HG03103 (cell line): Measurements from ENCODE around the gene ACSM5.
"Not testable (repeated sequence)": the region's sequence is repeated elsewhere in the genome, so short reads cannot be mapped to it uniquely, and the experiment has no call there.

Experiments
- ATAC-seq: cut with Tn5 transposase; IDR thresholded peaks from one replicate; pipeline ENCODE4 v1.9.1; 2021; ENCODE audit warnings: low read depth; ENCODE audit not compliant: unreplicated experiment

ACSM5 gene

DNA sequence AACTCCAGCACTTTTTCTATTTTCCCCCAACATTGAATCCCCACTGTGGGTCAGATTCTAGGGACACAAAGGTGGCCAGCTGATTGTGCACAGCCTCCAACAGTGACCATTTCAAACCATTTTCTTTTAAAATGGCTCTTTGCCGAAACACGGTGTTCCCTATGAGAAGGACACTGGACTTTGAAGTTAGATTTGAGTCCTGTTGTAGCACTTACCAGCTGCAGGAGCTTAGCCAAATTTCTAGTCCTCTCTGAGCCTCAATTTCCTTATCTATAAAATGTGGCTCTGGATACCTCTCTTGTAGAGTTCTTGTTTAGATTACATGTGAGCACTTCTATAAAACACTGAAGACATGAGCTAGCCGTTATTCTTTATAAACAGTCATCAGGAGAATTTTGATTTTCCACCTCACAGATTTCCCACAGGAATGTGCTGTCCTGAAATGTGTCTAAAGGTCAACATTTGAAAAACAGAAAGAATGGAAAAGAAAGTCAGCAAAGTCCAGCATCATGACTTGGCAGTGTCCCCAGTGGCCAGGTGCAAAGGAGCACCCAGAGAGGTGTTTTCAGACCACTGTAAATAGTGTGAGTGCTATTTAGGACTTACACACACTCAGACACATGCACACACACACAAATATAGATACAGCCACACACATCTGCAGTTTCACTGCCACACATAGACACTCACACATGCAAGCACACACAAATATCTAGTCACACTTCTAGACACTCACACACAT lies 37.5 kb downstream of the ACSM5 start:
- not testable (repeated sequence) for ATAC-seq

DNA sequence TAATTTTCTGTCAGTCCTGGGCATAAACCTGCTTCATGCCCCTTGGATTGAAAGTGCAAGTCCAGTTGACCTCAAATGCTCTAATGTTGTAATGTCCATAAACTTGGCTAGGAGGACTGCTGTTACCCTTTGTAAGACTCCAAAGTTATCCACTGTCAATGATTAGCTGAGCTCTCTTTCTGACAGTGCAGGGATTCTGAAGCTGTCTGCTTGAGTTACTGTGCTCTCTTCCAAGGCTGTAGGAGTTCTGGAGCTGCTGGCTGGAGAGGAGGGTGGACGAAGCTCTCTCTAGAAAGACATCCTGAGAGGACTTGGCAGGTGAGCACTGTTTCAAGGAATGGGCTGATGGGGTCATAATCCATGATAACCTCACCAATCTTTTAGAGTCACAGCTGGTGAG lies 42.0 kb downstream of the ACSM5 start, which contains the start of gene ACSM2A:
TSS of gene ACSM2A (plus strand) at position 158 of the 400 bp plus-strand sequence. CDS start 8,594 bp downstream, outside the sequence.
- not testable (repeated sequence) for ATAC-seq

DNA sequence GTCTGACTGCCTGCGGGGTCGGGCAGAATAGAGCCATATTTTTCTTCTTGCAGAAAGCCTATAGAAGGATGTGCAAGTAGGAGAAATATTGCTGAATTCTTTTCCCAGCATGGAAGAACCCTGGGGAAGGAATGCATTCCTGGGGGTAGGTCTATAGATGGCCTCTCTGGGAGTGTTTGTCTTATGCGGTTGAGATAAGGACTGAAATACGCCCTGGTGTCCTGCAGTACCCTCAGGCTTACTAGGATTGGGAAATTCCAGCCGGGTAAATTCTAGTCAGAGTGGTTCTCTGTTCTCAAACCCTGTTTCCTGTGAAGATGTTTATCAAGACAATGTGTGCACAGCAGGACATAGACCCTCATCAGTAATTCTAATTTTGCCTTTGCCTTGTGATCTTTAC lies 44.3 kb downstream of the ACSM5 start:
- ATAC-seq = not testable (repeated sequence)

DNA sequence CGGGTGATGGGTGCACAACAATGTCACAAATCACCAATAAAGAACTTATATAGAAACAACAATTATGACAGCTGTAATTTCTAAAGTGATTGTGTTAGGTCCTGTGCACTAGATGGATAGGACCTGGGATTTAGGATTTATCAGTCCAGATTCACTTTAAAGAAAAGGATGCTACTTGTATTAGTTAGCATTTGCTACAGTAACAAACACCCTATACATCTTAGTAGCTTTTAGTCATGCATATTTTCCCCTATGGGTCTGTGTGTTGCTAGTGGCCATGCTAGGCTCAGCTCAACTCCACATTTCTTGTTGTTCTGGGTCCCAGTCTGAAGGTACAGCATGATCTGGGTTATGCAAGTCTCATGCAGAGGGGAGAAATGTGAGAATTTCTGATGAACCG lies 49.9 kb downstream of the ACSM5 start:
- not testable (repeated sequence) for ATAC-seq

DNA sequence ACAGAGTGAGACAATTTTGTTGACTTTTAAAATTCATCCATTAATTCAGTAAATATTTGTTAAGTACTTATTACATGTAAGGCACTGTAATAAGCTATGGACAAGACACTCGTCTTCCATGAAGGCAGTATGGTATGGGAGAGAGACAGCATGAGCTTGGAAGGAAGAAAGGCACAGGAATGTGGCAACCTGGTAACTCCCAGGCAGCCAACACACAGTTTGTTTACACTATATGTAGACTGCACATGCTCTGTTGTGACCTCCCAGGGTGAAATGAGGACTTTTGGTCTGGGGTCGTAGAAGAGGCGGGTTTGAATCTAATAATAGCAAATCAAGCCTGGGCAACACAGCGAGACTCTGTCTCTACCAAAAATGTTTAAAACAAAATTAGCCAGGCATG lies 51.0 kb downstream of the ACSM5 start:
- not testable (repeated sequence) for ATAC-seq

DNA sequence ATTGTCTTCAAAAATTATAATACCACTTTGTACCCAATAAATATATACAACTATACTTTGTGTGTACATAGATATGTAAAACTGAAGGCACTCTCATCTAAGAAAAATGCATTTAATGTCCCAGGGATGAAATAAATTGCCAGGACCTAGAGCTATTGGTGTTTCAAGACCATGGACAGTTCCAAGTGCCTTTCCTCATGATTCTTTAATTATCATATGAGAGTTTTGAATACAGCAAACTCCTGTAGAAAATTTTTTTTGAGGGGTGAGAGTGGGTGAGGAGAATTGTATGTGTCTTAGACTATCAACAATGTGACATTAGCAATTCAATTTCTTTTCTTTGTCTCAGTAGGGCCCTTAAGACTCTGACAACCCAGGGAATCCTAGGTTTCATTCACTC lies 59.6 kb downstream of the ACSM5 start:
- not testable (repeated sequence) for ATAC-seq

DNA sequence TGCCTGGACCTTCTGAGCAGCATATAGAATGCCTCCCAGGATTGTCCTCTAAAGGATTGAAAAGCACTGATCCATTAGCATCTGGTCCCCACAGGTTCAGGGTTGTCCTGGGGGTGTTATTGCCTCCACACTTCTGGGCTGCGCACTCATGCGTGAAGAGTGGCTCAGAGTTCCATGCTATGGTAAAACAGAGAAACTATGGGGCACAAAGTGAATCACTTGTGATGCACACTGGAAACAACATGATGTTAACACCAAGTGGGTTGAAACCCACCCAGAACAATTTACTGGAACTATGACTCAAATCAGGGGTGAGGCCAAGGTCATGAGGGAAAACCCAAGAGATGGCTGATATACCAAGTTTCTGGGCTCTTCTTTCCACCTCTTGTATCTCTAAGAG lies 60.6 kb downstream of the ACSM5 start:
- ATAC-seq = not testable (repeated sequence)

DNA sequence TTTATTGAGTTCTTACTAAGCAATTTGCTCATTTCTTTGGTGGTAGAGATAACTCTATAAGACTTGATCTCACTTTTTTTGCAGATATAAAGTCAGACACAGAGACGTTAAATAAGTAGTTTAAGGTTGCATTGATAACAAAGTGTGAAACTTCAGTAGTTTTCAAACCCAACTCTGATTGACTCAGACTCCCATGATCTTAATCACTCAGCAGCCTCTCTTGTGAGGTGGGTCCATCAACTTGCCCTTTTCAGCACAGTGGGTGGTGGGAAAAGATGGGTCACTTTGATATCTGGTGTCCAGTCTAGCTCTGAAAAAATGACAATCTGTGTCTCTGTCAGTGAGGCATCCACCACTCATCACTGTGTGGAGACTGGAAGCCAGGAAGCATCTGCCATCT lies 61.4 kb downstream of the ACSM5 start:
- not testable (repeated sequence) for ATAC-seq

DNA sequence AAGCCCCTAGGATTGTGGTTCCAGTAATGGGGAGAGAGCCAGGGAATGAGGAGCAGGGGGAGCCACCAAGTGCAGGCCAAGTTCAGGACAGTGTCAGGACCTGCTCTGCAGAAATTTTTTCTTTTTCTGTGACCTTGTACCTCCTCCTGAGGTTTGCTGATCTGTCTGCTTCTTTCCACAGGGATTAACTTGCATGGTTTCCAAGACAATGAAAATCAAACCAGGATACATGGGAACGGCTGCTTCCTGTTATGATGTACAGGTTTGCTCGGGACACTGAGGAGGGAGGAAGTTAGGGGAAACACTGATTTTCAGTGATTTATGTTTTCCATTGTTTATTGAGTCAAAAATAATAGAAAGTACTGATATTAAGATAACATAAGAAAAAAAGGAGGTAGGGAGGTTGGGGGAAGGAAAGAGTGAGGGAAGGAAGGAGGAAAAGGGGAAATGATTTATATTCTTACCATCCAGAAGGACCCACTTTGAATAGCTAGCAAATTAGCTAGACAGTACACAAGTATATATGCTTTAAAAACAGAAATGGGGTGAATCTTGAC lies 67.9 kb downstream of the ACSM5 start:
- not testable (repeated sequence) for ATAC-seq

DNA sequence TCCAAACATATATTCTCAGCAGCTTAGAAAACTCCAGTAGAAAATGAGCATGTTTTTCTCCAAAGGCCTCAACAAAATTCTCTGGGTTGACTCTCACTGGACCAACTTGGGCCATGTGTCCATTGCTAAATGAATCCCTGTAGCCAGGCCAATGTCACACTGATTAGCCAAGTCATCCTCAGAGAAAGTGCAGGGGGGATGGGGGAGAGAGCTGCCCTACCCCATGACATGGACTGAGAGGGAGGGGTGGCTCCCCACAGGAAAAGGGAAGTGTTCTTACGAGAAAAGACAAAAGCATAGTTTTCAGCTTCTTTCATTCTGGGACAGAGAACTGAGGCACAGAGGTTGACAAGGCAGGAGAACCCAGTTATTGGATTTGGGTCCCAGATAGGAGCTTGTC lies 74.7 kb downstream of the ACSM5 start:
- not testable (repeated sequence) for ATAC-seq

DNA sequence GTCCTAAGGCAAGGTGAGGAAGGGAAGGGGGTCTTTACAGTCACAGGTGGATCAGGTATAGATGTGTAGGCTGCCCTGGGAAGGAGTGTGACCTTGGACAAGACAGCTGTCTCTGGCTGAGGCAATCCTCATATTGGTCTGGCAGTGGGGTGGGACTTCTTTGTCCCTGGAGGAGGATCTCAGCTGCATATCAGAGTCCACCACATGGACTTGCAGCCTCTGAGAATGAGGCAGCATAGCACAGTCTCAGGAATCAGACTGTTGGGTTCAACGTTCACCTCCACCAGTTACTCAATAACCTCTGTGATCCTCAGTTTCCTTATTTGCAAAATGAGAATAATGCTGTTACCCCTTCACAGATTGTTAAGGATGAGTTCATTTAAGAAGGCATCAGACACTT lies 75.4 kb downstream of the ACSM5 start:
- no peak for ATAC-seq

DNA sequence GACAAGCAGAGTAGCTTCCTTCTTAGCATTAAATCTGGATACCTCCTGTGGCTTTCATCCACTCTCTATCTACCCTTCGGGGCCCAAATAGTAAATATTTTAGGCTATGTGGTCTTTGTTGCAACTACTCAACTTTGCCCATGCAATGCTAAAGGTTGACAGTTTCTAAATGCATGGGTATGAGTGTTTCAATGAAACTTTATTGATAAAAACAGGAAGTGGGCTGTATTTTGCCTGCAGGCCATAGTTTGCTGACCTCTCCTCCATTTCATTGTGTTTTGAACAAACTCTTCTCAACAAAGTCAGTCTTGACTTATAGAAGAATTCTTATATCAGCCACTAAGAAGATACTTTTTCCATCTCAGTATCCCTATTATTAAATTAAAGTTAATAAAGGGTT lies 76.1 kb downstream of the ACSM5 start:
- no peak for ATAC-seq
